H1 (cell line): Measurements from ENCODE around the gene PFDN6.

Source experiments
- FOSL1 ChIP-seq: IDR thresholded peaks from 2 replicates; pipeline ENCODE4 v1.6.1; 2011; ENCODE audit warnings: mild to moderate bottlenecking, low read depth, low read length, moderate library complexity; ENCODE audit not compliant: insufficient read depth
- POLR2AphosphoS5 ChIP-seq: IDR thresholded peaks from 2 replicates; pipeline ENCODE4 v1.6.1; 2011; ENCODE audit warnings: low read depth, low read length
- SP1 ChIP-seq: IDR thresholded peaks from 2 replicates; pipeline ENCODE4 v1.6.1; 2011; ENCODE audit warnings: low read depth, low read length
- TBP ChIP-seq: IDR thresholded peaks from 2 replicates; pipeline ENCODE4 v1.6.1; 2011; ENCODE audit warnings: low read depth, low read length, improper control_type of control experiment
- TF ChIP-seq, protein P1 (sequence below), 3 experiments: IDR thresholded peaks; 1 replicate in 2 of 3; 2 replicates in 1 of 3; pipeline versions ENCODE4 v1.5.1 to v1.6.1; 2011; ENCODE audit warnings: low read length in 3 of 3, mild to moderate bottlenecking in 3 of 3, inconsistent platforms in 2 of 3, low read depth in 1 of 3, moderate library complexity in 1 of 3; ENCODE audit not compliant: insufficient read depth in 1 of 3; ENCODE audit errors: control extremely low read depth in 1 of 3

- TF ChIP-seq SP1 (no peak), FOSL1 (no peak), TBP (no peak), POLR2AphosphoS5 (no peak)
- TF ChIP-seq, protein P1, sequence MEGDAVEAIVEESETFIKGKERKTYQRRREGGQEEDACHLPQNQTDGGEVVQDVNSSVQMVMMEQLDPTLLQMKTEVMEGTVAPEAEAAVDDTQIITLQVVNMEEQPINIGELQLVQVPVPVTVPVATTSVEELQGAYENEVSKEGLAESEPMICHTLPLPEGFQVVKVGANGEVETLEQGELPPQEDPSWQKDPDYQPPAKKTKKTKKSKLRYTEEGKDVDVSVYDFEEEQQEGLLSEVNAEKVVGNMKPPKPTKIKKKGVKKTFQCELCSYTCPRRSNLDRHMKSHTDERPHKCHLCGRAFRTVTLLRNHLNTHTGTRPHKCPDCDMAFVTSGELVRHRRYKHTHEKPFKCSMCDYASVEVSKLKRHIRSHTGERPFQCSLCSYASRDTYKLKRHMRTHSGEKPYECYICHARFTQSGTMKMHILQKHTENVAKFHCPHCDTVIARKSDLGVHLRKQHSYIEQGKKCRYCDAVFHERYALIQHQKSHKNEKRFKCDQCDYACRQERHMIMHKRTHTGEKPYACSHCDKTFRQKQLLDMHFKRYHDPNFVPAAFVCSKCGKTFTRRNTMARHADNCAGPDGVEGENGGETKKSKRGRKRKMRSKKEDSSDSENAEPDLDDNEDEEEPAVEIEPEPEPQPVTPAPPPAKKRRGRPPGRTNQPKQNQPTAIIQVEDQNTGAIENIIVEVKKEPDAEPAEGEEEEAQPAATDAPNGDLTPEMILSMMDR (IDR thresholded peaks at IDR 0.05; ENCODE audit: control extremely low read depth in 1 of 3, insufficient read depth in 1 of 3, low read depth in 1 of 3, low read length in 3 of 3) = no peak
Observed at GRCh38 chr6:33277663-33278391, 11.6 kb upstream of the PFDN6 start.
